HL-60 (cell line): Measurements from ENCODE around the gene ANKH.
"Not testable (repeated sequence)": the region's sequence is repeated elsewhere in the genome, so short reads cannot be mapped to it uniquely, and the experiment has no call there.

ENCODE experiments used
- DNase-seq, 2 experiments: peaks; one replicate each; pipeline ENCODE4 v3.0.0-alpha.2; 2010 to 2020; ENCODE audit warnings: low read depth in 1 of 2, low spot score in 1 of 2
- H3K27ac ChIP-seq: fragments of 250-450 bp; sonication (Bioruptor Pico); replicated peaks from 2 replicates; pipeline ENCODE4 v1.5.1; 2020; ENCODE audit warnings: mild to moderate bottlenecking, moderate library complexity
- H3K27me3 ChIP-seq: fragments of 250-450 bp; sonication (Bioruptor Pico); 2 replicates; pipeline ENCODE4 v1.5.1; 2021; ENCODE audit warnings: mild to moderate bottlenecking, moderate library complexity; ENCODE audit not compliant: insufficient read depth, poor library complexity, severe bottlenecking
- H3K4me3 ChIP-seq: replicated peaks from 2 replicates; pipeline ENCODE4 v1.5.1; 2011; ENCODE audit warnings: mild to moderate bottlenecking, control low read depth, low read length; ENCODE audit not compliant: insufficient read depth
- CTCF ChIP-seq: IDR thresholded peaks from one replicate; pipeline ENCODE4 v1.5.1; 2011; ENCODE audit warnings: low read length, control low read depth, inconsistent platforms; ENCODE audit not compliant: insufficient read depth
- GABPA ChIP-seq: IDR thresholded peaks from 2 replicates; pipeline ENCODE4 v1.6.1; 2012; ENCODE audit warnings: low read depth
- POLR2AphosphoS5 ChIP-seq: IDR thresholded peaks from 2 replicates; pipeline ENCODE4 v1.6.1; 2012; ENCODE audit warnings: low read depth
- REST ChIP-seq: IDR thresholded peaks from 2 replicates; pipeline ENCODE4 v1.6.1; 2012; ENCODE audit warnings: low read depth; ENCODE audit not compliant: insufficient replicate concordance
- SPI1 ChIP-seq: IDR thresholded peaks from 2 replicates; pipeline ENCODE4 v1.6.1; 2012; ENCODE audit warnings: low read depth, mild to moderate bottlenecking, borderline replicate concordance

The ANKH gene

GRCh38 chr5:14850419-14851049, 21.0 kb downstream of the ANKH start:
- Histone ChIP-seq H3K4me3 (no peak overlapping the region), H3K27me3 (no peaks in the 10 kb centered on the region), H3K27ac (no peak overlapping the region)
- DNase-seq: no peak
- TF ChIP-seq GABPA: no peak
- TF ChIP-seq SPI1: no peak
- TF ChIP-seq REST: no peak
- TF ChIP-seq CTCF: no peak
- no peak for TF ChIP-seq POLR2AphosphoS5

GRCh38 chr5:14849516-14850294, 21.9 kb downstream of the ANKH start:
- Histone ChIP-seq H3K27ac (no peak overlapping the region), H3K4me3 (no peak overlapping the region), H3K27me3 (no peaks in the 10 kb centered on the region)
- no peak for DNase-seq
- TF ChIP-seq POLR2AphosphoS5: no peak
- no peak for TF ChIP-seq REST
- TF ChIP-seq CTCF: no peak
- no peak for TF ChIP-seq SPI1
- TF ChIP-seq GABPA: no peak

GRCh38 chr5:14848942-14849341, 22.6 kb downstream of the ANKH start:
- H3K27me3 ChIP-seq, H3K4me3 ChIP-seq, DNase-seq, H3K27ac ChIP-seq: not testable (repeated sequence)

- TF ChIP-seq CTCF: no peak
- TF ChIP-seq SPI1: no peak
- Histone ChIP-seq H3K27ac (no peak overlapping the region), H3K4me3 (no peak overlapping the region), H3K27me3 (no peaks in the 10 kb centered on the region)
- no peak for DNase-seq
Measured at GRCh38 chr5:14848385-14848784, 23.2 kb downstream of the ANKH start.
